HG03342 (cell line): ENCODE data around the gene UNC5B.

Source experiments
- ATAC-seq: cut with Tn5 transposase; IDR thresholded peaks from one replicate; pipeline ENCODE4 v1.9.1; 2021; ENCODE audit warnings: mild to moderate bottlenecking, moderate library complexity; ENCODE audit not compliant: unreplicated experiment

Gene UNC5B

GRCh38 chr10:71314028-71314693 lies 101.8 kb downstream of the UNC5B start:
- no peak for ATAC-seq

DNA sequence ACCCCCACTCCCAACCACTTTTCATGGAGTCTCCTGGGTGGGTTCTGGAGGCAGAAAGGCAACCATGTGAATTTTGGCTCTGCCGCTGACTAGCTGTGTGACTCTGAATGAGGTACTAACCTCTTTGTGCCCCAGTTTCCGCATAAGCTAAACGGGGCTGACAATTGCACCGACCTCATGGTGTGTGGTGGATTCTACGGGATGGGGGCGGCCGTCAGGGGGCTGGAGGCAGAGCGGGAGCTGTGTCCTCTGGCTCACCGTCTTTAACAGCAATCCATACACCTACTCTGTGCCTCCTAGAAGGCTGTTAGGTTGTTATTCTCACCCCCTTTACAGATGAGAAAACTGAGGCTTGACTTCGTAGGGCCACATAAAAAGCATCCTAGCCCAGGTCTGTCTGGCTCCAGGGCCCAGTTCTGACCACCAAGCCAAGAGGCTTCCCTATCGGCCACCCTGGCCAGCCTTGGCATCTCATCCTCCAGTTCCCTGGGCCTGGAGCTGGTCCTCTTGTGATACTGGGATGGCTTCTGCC lies 102.4 kb downstream of the UNC5B start:
- ATAC-seq, result no peak

DNA sequence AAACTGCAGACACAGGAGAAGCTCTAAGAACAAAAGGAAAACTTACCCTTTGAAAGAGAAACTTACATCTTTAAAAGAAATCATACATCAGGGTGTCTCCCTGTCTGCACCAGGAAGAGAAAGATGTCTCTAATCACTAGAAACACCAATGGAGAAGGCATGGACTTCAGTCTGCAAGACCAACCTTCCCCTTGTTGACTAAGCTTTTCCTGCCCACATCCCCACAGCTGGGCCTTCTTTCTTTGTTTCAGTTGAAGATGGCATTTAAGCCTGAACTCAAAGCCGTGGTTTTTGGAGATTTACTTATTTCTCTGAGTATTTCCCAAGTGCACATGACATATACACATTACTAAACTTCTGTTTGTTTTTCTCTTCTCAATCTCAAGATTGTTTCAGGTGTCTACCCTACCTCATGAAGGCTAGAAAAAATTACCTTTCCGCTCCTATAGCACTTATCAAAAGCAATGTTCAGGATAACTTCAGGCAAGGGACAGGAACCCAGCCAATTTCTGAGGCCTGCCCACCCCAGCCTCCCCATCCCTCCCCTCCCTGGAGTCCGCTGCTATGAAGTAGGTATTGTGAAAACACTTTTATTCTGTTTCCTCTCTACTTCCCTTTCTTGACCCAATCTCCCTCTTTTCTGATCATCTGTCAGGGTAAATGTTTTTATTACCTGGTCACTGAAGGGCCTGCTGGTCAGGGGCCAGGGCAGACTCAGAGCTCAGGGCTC lies 103.9 kb downstream of the UNC5B start:
- ATAC-seq, result no peak

DNA sequence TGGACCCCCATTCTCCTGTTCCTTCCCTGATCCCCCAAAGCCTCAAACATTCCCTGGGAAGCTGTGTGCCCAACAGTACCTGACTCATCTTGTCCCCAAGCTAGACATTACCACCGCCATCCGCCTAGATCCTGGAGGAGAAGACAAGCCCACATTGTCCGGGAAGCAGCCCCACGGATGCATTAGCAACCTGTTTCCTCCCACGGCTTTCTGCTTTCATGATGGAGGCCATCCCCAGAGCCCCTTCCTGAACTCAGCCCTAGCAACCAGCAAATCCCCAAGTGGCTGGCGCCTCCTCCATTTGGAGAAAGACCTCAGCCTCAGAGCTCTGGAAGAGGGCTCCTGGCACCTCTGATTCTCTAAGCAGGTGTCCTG lies 104.4 kb downstream of the UNC5B start:
- ATAC-seq, result no peak

GRCh38 chr10:71317739-71318138 lies 105.4 kb downstream of the UNC5B start:
- no peak for ATAC-seq

- peak; percentile 60 for ATAC-seq
Observed at GRCh38 chr10:71319042-71319799, 106.9 kb downstream of the UNC5B start, which contains the start of gene SLC29A3. Gene SLC29A3, plus strand, starts transcription at chr10:71319259. Its CDS starts 51 bp downstream, at chr10:71319310.

- no peak for ATAC-seq
Observed at GRCh38 chr10:71319800-71320392, 107.5 kb downstream of the UNC5B start.

GRCh38 chr10:71320592-71320991 lies 108.2 kb downstream of the UNC5B start:
- no peak for ATAC-seq

- ATAC-seq, result no peak
Observed at GRCh38 chr10:71321386-71321785, 109.0 kb downstream of the UNC5B start.

DNA sequence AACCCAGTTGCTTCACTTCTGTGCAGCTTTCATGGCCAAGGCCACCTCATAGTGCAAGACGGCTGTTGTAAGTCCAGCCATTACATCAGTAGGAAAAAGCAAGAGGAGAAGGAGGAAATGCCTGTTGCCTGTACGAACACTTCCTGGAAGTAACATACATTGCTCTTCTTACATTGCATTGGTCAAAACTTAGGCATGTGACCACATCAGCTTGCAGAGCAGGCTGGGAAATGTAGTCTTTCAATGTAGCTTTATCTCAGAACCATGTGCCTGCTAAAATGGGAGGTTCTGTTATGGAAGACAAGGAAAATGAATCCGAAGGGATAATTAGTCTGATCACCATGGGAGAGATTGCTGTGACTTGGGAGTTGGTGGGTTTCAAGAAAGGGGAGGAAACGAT lies 111.0 kb downstream of the UNC5B start:
- ATAC-seq, result no peak

DNA sequence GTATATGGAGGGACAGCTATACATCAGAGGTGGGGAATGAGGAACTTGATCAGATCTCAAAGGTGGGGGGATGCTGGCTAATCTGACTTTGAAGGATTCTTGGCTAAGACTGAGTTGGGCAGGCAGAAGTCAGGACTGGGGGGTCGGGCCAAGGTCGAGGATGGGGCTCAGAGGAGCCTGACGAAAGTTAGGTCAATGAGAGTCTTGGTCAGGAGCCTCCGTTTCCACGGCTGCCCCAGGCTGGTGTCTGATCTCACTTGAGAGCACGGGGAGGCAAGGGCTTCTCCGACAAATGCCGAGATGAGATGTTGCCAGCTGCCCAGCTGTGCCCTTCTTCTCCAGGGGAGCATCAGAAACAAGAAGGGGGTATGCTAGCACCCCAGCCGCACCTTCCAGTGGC lies 112.4 kb downstream of the UNC5B start:
- ATAC-seq, result no peak

- ATAC-seq, result no peak
Observed at GRCh38 chr10:71325267-71325666, 112.9 kb downstream of the UNC5B start.

- no peak for ATAC-seq
Observed at GRCh38 chr10:71326464-71326881, 114.1 kb downstream of the UNC5B start.

- no peak for ATAC-seq
Observed at GRCh38 chr10:71330789-71331404, 118.5 kb downstream of the UNC5B start.

- ATAC-seq, result no peak
Observed at GRCh38 chr10:71331736-71332135, 119.4 kb downstream of the UNC5B start.

- ATAC-seq, result no peak
Observed at GRCh38 chr10:71332466-71332865, 120.1 kb downstream of the UNC5B start.

- no peak for ATAC-seq
Observed at GRCh38 chr10:71333129-71333887, 120.9 kb downstream of the UNC5B start.

GRCh38 chr10:71334221-71334791 lies 121.9 kb downstream of the UNC5B start:
- ATAC-seq, result no peak

- no peak for ATAC-seq
Observed at GRCh38 chr10:71335173-71335708, 122.9 kb downstream of the UNC5B start.
